Gastrocnemius medialis (tissue), 4 donors: Measurements from ENCODE around the gene RAB9A.
"Not testable (repeated sequence)": the region's sequence is repeated elsewhere in the genome, so short reads cannot be mapped to it uniquely, and the experiment has no call there.

Source experiments
- POLR2A ChIP-seq, 2 donors: fragments of 450-650 bp; IDR thresholded peaks; one replicate each; pipeline ENCODE4 v1.6.1; 2017; ENCODE audit warnings: antibody characterized with exemption in 2 of 2, mild to moderate bottlenecking in 2 of 2, moderate library complexity in 2 of 2
- TF ChIP-seq, protein P1 (sequence below), 5 experiments: fragments of 450-650 bp in 3 of 5; fragments of 200-600 bp in 2 of 5; sonication (generic) in 2 of 5; IDR thresholded peaks in 4 of 5; conservative IDR thresholded peaks in 1 of 5; 1 replicate in 4 of 5; 2 replicates in 1 of 5; pipeline ENCODE4 v1.5.1; 2016 to 2019; ENCODE audit warnings: antibody characterized with exemption in 5 of 5, mild to moderate bottlenecking in 3 of 5, moderate library complexity in 3 of 5

DNA sequence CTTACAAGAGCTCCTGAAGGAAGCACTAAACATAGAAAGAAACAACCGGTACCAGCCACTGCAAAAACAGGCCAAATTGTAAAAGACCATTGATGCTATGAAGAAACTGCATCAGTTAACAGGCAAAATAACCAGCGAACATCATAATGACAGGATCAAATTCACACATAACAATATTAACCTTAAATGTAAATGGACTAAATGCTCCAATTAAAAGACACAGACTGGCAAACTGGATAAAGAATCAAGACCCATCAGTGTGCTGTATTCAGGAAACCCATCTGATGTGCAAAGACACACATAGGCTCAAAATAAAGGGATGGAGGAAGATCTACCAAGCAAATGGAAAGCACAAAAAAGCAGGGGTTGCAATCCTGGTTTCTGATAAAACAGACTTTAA is 37.7 kb downstream of the RAB9A start:
- TF ChIP-seq, protein P1, sequence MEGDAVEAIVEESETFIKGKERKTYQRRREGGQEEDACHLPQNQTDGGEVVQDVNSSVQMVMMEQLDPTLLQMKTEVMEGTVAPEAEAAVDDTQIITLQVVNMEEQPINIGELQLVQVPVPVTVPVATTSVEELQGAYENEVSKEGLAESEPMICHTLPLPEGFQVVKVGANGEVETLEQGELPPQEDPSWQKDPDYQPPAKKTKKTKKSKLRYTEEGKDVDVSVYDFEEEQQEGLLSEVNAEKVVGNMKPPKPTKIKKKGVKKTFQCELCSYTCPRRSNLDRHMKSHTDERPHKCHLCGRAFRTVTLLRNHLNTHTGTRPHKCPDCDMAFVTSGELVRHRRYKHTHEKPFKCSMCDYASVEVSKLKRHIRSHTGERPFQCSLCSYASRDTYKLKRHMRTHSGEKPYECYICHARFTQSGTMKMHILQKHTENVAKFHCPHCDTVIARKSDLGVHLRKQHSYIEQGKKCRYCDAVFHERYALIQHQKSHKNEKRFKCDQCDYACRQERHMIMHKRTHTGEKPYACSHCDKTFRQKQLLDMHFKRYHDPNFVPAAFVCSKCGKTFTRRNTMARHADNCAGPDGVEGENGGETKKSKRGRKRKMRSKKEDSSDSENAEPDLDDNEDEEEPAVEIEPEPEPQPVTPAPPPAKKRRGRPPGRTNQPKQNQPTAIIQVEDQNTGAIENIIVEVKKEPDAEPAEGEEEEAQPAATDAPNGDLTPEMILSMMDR (IDR thresholded peaks at IDR 0.05 in 4 of 5, conservative IDR thresholded peaks at IDR 0.05 in 1 of 5): not testable (repeated sequence)
- TF ChIP-seq POLR2A (IDR thresholded peaks at IDR 0.05): not testable (repeated sequence)
